PC-9 (cell line): ENCODE results near the gene CAMTA1. TPM values are rescaled to one million over a fixed set of nuclear protein-coding genes. Genes with fewer than 3 reads are reported as not detected.

ENCODE experiments used
- BruUV-seq: library from RNA; stranded (reverse); fragments of 400-500 nt; replicated peaks from 2 replicates; lab custom pipeline; 2021; lab: Mats Ljungman, UMichigan
- CTCF ChIA-PET: fragments of 300-600 bp; sonication (Branson Sonifier 250); formaldehyde crosslinking; loops from one replicate; lab custom pipeline; 2022; ENCODE audit warnings: antibody characterized with exemption; lab: Charles Lee
- POLR2A ChIA-PET: fragments of 300-600 bp; sonication (Branson Sonifier 250); formaldehyde crosslinking; loops from one replicate; lab custom pipeline; 2022; ENCODE audit warnings: antibody characterized with exemption; ENCODE audit not compliant: unreplicated experiment; lab: Charles Lee
- DNase-seq, 2 experiments: peaks; one replicate each; pipeline versions ENCODE4 v3.0.0 to v3.0.0-alpha.2; 2015 to 2022; ENCODE audit warnings: mixed read lengths in 1 of 2
- H2AFZ ChIP-seq: fragments of 200-600 bp; sonication (generic); 2 replicates; pipeline ENCODE4 v1.8.1; 2017; ENCODE audit warnings: antibody characterized with exemption
- H3F3A ChIP-seq: fragments of 200-600 bp; sonication (generic); 2 replicates; pipeline ENCODE4 v1.8.1; 2017; ENCODE audit warnings: antibody characterized with exemption, mild to moderate bottlenecking, low read depth; ENCODE audit not compliant: insufficient read depth
- H3K27ac ChIP-seq: fragments of 200-600 bp; sonication (generic); 2 replicates; pipeline ENCODE4 v1.6.1; 2016; ENCODE audit warnings: mixed run types
- H3K27me3 ChIP-seq: fragments of 200-600 bp; sonication (generic); 2 replicates; pipeline ENCODE4 v1.6.1; 2016; ENCODE audit warnings: low read depth, mixed run types; ENCODE audit not compliant: insufficient read depth
- H3K36me3 ChIP-seq: fragments of 200-600 bp; sonication (generic); 2 replicates; pipeline ENCODE4 v1.6.1; 2016; ENCODE audit warnings: low read depth, mixed run types
- H3K4me1 ChIP-seq: fragments of 200-600 bp; sonication (generic); replicated peaks from 2 replicates; pipeline ENCODE4 v1.6.1; 2016; ENCODE audit warnings: mixed run types; ENCODE audit not compliant: insufficient read depth
- H3K4me2 ChIP-seq: fragments of 200-600 bp; sonication (generic); 2 replicates; pipeline ENCODE4 v1.6.1; 2017; ENCODE audit warnings: mixed run types
- H3K4me3 ChIP-seq: fragments of 200-600 bp; sonication (generic); 2 replicates; pipeline ENCODE4 v1.6.1; 2016; ENCODE audit warnings: mixed run types
- H3K79me2 ChIP-seq: fragments of 200-600 bp; sonication (generic); 2 replicates; pipeline ENCODE4 v1.6.1; 2017; ENCODE audit warnings: low read depth, mixed run types
- H3K9me2 ChIP-seq: fragments of 200-600 bp; sonication (generic); 2 replicates; pipeline ENCODE4 v1.8.1; 2017; ENCODE audit warnings: mild to moderate bottlenecking; ENCODE audit not compliant: insufficient read depth
- H3K9me3 ChIP-seq: fragments of 200-600 bp; sonication (generic); 2 replicates; pipeline ENCODE4 v1.8.1; 2016; ENCODE audit warnings: low read depth; ENCODE audit not compliant: insufficient read depth
- H4K20me1 ChIP-seq: fragments of 200-600 bp; sonication (generic); 2 replicates; pipeline ENCODE4 v1.8.1; 2017; ENCODE audit not compliant: insufficient read depth
- EZH2 ChIP-seq: fragments of 200-600 bp; sonication (generic); IDR thresholded peaks from 2 replicates; pipeline ENCODE4 v1.8.0; 2017; ENCODE audit warnings: antibody characterized with exemption, low read depth
- intact Hi-C: fragments of 100-400 bp; cut with micrococcal nuclease; formaldehyde crosslinking; loops from one replicate; pipeline ENCODE4 v1.10.0; 2022; ENCODE audit not compliant: unreplicated experiment
- total RNA-seq: library from RNA; stranded (reverse); gene quantifications from 2 replicates; pipeline ENCODE4 v1.2.3, GENCODE V29; 2021
- TF ChIP-seq, protein P1 (sequence below): fragments of 200-600 bp; sonication (generic); conservative IDR thresholded peaks from 2 replicates; pipeline ENCODE4 v1.6.1; 2017; ENCODE audit warnings: mixed run types, antibody characterized with exemption, mild to moderate bottlenecking, moderate library complexity

CAMTA1 gene
- total RNA-seq, 1 experiment from 2014 or later, result 72.3 TPM

DNA sequence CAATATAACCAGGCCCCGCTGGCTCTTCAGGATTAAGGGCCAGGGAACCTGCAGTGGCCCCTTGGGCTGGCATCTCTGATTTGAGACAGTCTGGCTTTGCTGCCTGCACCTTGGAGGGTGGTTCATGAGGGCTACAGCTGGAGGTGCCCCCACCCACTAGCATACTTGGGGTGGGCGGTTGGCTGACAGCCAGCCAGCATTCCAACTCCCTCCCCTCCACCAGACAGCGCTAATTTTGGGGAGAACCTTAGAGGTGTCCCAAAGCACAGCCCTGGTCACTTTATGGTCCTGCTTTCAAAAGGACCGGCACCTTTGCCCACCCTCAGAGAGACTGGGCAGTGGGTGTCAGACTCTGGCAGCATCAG, 805.2 kb downstream of the CAMTA1 start:
- intact Hi-C loops, result no loop called here
- DNase-seq, result no peak
- TF ChIP-seq, protein P1, sequence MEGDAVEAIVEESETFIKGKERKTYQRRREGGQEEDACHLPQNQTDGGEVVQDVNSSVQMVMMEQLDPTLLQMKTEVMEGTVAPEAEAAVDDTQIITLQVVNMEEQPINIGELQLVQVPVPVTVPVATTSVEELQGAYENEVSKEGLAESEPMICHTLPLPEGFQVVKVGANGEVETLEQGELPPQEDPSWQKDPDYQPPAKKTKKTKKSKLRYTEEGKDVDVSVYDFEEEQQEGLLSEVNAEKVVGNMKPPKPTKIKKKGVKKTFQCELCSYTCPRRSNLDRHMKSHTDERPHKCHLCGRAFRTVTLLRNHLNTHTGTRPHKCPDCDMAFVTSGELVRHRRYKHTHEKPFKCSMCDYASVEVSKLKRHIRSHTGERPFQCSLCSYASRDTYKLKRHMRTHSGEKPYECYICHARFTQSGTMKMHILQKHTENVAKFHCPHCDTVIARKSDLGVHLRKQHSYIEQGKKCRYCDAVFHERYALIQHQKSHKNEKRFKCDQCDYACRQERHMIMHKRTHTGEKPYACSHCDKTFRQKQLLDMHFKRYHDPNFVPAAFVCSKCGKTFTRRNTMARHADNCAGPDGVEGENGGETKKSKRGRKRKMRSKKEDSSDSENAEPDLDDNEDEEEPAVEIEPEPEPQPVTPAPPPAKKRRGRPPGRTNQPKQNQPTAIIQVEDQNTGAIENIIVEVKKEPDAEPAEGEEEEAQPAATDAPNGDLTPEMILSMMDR, result no peak
- TF ChIP-seq EZH2, result no peak
- H3K9me2 ChIP-seq, result no peaks in the 10 kb centered on the region
- H2AFZ ChIP-seq, result no peak overlapping the region
- no peak overlapping the region for H3K27ac ChIP-seq
- H3K4me2 ChIP-seq, result no peak overlapping the region
- ChIA-PET CTCF (no interaction called here), POLR2A (no interaction called here)
- BruUV-seq, result no TSS peak
- H3K79me2 ChIP-seq, result no peaks in the 10 kb centered on the region
- no peaks in the 10 kb centered on the region for H3K36me3 ChIP-seq
- H3K4me1 ChIP-seq, result no peaks in the 10 kb centered on the region
- peaks cover 92% of the 10 kb centered on the region for H3K27me3 ChIP-seq
- no peaks in the 10 kb centered on the region for H4K20me1 ChIP-seq
- no peak overlapping the region for H3K4me3 ChIP-seq
- no peaks in the 10 kb centered on the region for H3F3A ChIP-seq
- no peaks in the 10 kb centered on the region for H3K9me3 ChIP-seq

DNA sequence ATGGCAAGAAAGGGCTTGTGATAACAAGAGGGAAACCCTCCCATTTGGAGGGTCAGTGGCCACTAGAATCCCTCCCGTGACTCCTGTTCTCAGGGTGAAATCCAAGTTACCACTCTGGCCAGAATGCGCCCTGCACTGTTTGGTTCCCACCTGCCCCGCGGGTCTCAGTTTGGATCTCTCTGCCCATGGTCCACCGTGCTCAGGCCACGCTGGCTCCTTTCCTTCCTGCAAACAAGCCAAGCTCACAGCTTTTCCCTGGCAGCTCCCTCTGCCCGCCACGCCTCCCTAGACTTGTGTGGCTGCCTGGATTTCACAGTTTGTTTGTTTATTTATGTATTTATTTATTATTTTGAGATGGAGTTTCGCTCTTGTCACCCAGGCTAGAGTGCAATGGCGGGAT, 806.3 kb downstream of the CAMTA1 start:
- Histone ChIP-seq H2AFZ (no peak overlapping the region), H3F3A (no peaks in the 10 kb centered on the region), H3K9me2 (no peaks in the 10 kb centered on the region), H3K79me2 (no peaks in the 10 kb centered on the region), H3K36me3 (no peaks in the 10 kb centered on the region), H3K4me2 (no peak overlapping the region), H3K27ac (no peak overlapping the region), H3K4me1 (no peaks in the 10 kb centered on the region), H3K9me3 (no peaks in the 10 kb centered on the region), H3K27me3 (peaks cover 87% of the 10 kb centered on the region), H4K20me1 (no peaks in the 10 kb centered on the region), H3K4me3 (no peak overlapping the region)
- no TSS peak for BruUV-seq
- ChIA-PET POLR2A (no interaction called here), CTCF (no interaction called here)
- intact Hi-C loops, result no loop called here
- DNase-seq, result no peak
- TF ChIP-seq EZH2, result no peak
- TF ChIP-seq, protein P1, result no peak

DNA sequence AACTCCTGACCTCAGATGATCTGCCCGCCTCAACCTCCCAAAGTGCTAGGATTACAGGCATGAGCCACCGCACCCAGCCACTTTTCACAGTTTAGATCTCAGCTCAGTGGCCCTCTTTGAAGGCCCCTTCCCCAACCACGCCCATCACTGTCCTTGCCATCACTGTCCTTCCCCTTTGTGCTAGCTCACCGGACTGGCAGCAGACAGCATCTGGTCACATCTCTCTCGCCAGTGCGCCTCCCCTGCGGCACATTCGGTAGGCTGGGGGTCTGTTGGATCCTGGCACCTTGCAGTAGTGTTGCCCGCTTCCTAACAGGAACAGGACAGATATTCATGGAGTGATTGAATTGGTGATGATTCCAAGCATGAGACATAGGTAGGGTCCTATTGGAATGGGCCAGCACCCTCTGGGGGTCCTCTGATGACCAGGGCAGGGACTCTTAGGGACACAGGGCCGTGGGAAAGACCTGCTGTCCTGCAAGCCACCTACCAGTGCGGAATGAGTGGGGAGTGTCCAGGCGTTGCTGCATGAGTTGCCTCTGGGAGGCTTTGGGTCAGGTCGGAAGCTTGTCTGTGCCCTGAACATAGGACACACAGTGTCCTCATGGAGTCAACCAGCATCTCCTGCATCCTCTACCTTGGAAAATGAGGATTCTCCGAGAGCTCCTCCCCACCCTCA, 807.0 kb downstream of the CAMTA1 start:
- intact Hi-C loops, result no loop called here
- H4K20me1 ChIP-seq, result no peaks in the 10 kb centered on the region
- H3K4me1 ChIP-seq, result no peaks in the 10 kb centered on the region
- H3K27me3 ChIP-seq, result peaks cover 82% of the 10 kb centered on the region
- TF ChIP-seq, protein P1, result no peak
- no peak for TF ChIP-seq EZH2
- BruUV-seq, result no TSS peak
- H3K79me2 ChIP-seq, result no peaks in the 10 kb centered on the region
- H3K9me2 ChIP-seq, result no peaks in the 10 kb centered on the region
- H3F3A ChIP-seq, result no peaks in the 10 kb centered on the region
- H3K4me2 ChIP-seq, result no peak overlapping the region
- H3K4me3 ChIP-seq, result no peak overlapping the region
- H3K9me3 ChIP-seq, result no peaks in the 10 kb centered on the region
- POLR2A ChIA-PET, result no interaction called here
- CTCF ChIA-PET, result no interaction called here
- DNase-seq, result no peak
- no peak overlapping the region for H2AFZ ChIP-seq
- no peak overlapping the region for H3K27ac ChIP-seq
- no peaks in the 10 kb centered on the region for H3K36me3 ChIP-seq
